PC-3 (cell line): ENCODE results near the gene PAWR.

Experiments used
- EZH2 ChIP-seq: fragments of 300-600 bp; sonication (generic); IDR thresholded peaks from one replicate; pipeline ENCODE4 v1.6.1; 2017; ENCODE audit warnings: antibody characterized with exemption, mild to moderate bottlenecking, low read length; ENCODE audit not compliant: unreplicated experiment
- TF ChIP-seq, protein P1 (sequence below): fragments of 300-600 bp; sonication (generic); conservative IDR thresholded peaks from 2 replicates; pipeline ENCODE4 v1.5.1; 2017; ENCODE audit warnings: antibody characterized with exemption, low read depth, mild to moderate bottlenecking, low read length

DNA sequence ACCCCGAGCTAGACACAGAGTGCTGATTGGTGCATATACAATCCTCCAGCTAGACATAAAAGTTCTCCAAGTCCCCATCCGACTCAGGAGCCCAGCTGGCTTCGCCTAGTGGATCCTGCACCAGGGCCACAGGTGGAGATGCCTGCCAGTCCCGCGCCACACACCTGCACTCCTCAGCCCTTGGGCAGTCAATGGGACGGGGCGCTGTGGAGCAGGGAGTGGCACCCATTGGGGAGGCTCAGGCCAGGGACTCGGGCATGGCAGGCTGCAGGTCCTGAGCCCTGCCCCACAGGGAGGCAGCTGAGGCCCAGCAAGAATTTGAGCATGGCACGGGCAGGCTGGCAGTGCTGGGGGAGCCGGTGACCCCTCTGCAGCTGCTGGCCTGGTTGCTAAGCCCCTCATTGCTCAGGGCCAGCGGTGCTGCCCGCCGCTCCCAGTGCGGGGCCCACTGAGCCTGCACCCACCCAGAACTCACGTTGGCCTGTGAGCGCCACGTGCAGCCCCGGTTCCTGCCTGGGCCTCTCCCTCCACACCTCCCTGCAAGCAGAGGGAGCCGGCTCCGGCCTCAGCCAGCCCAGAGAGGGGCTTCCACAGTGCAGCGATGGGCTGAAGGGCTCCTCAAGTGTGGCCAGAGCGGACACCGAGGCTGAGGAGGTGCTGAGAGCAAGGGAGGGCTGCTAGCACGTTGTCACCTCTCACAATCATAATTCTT lies 136.7 kb downstream of the PAWR start:
- TF ChIP-seq, protein P1, sequence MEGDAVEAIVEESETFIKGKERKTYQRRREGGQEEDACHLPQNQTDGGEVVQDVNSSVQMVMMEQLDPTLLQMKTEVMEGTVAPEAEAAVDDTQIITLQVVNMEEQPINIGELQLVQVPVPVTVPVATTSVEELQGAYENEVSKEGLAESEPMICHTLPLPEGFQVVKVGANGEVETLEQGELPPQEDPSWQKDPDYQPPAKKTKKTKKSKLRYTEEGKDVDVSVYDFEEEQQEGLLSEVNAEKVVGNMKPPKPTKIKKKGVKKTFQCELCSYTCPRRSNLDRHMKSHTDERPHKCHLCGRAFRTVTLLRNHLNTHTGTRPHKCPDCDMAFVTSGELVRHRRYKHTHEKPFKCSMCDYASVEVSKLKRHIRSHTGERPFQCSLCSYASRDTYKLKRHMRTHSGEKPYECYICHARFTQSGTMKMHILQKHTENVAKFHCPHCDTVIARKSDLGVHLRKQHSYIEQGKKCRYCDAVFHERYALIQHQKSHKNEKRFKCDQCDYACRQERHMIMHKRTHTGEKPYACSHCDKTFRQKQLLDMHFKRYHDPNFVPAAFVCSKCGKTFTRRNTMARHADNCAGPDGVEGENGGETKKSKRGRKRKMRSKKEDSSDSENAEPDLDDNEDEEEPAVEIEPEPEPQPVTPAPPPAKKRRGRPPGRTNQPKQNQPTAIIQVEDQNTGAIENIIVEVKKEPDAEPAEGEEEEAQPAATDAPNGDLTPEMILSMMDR, result no peak
- TF ChIP-seq EZH2, result no peak
